HepG2 (cell line): ENCODE results near the gene IL6R.

Source experiments
- ASH2L ChIP-seq: fragments of 300-600, 200-600 bp; sonication (generic); IDR thresholded peaks from 2 replicates; pipeline ENCODE4 v1.7.0; 2017; ENCODE audit warnings: low read depth, mild to moderate bottlenecking, moderate library complexity, mixed read lengths, low read length; ENCODE audit not compliant: insufficient read length
- BCLAF1 ChIP-seq: fragments of 450-650 bp; IDR thresholded peaks from 2 replicates; pipeline ENCODE4 v1.6.1; 2017; ENCODE audit warnings: mild to moderate bottlenecking
- CBX1 ChIP-seq: IDR thresholded peaks from one replicate; pipeline ENCODE4 v1.6.1; 2016; ENCODE audit warnings: antibody characterized with exemption, low read depth
- CTCF ChIP-seq: sonication (generic); formaldehyde crosslinking; IDR thresholded peaks from 2 replicates; pipeline ENCODE4 v1.5.0; 2020; ENCODE audit warnings: mild to moderate bottlenecking, missing genetic modification reagents, moderate library complexity
- KDM2A ChIP-seq: sonication (generic); formaldehyde crosslinking; IDR thresholded peaks from 2 replicates; pipeline ENCODE4 v1.4.0; 2020; ENCODE audit warnings: low read depth, missing genetic modification reagents, borderline replicate concordance
- KDM5A ChIP-seq: fragments of 200-600 bp; sonication (generic); IDR thresholded peaks from 2 replicates; pipeline ENCODE4 v1.7.0; 2018; ENCODE audit warnings: antibody characterized with exemption, mild to moderate bottlenecking, low read length, borderline replicate concordance
- MAX ChIP-seq: IDR thresholded peaks from 2 replicates; pipeline ENCODE4 v1.6.1; 2012; ENCODE audit warnings: inconsistent platforms
- NFYB ChIP-seq: sonication (generic); formaldehyde crosslinking; IDR thresholded peaks from 2 replicates; pipeline ENCODE4 v1.4.0; 2020; ENCODE audit warnings: missing genetic modification reagents
- PHF20 ChIP-seq: sonication (generic); formaldehyde crosslinking; IDR thresholded peaks from 2 replicates; pipeline ENCODE4 v1.5.0; 2020; ENCODE audit warnings: mild to moderate bottlenecking, missing genetic modification reagents
- SP2 ChIP-seq: sonication (generic); formaldehyde crosslinking; IDR thresholded peaks from 2 replicates; pipeline ENCODE4 v1.5.1; 2020; ENCODE audit warnings: mild to moderate bottlenecking, missing genetic modification reagents
- TFDP2 ChIP-seq: sonication (generic); formaldehyde crosslinking; IDR thresholded peaks from 2 replicates; pipeline ENCODE4 v1.4.0; 2020; ENCODE audit warnings: missing genetic modification reagents
- ZNF687 ChIP-seq: sonication (generic); formaldehyde crosslinking; IDR thresholded peaks from 2 replicates; pipeline ENCODE4 v1.5.1; 2020; ENCODE audit warnings: mild to moderate bottlenecking, missing genetic modification reagents, moderate library complexity

- TF ChIP-seq BCLAF1 (no peak), NFYB (CRISPR knock-in tag) (no peak), SP2 (CRISPR knock-in tag) (no peak), ZNF687 (CRISPR knock-in tag) (no peak), ASH2L (no peak), CBX1 (no peak), CTCF (CRISPR knock-in tag) (no peak), KDM2A (no peak), KDM5A (no peak), MAX (no peak), PHF20 (CRISPR knock-in tag) (no peak), TFDP2 (CRISPR knock-in tag) (no peak)
Observed at GRCh38 chr1:154463512-154463990, 58.4 kb downstream of the IL6R start.
